ENCODE measurements around the gene OBSCN.

OBSCN gene

GRCh38 chr1:228358039-228358763 lies 150.4 kb downstream of the OBSCN start:
- Histone ChIP-seq H3K9me3 (ENCODE audit: control insufficient read depth, insufficient read depth, low read length) (no peaks in the 10 kb centered on the region), H3K36me3 (ENCODE audit: control insufficient read depth, insufficient read depth, low read length) (no peaks in the 10 kb centered on the region), H3K4me1 (ENCODE audit: control insufficient read depth, insufficient read depth, low read length) (no peaks in the 10 kb centered on the region), H3K9ac (ENCODE audit: low read depth, low read length) (no peak overlapping the region), H3K27me3 (ENCODE audit: control insufficient read depth, insufficient read depth, low read length) (no peaks in the 10 kb centered on the region), H3K4me3 (ENCODE audit: low read depth, low read length) (no peak overlapping the region)

GRCh38 chr1:228358764-228359612 lies 151.1 kb downstream of the OBSCN start:
- H3K4me3 ChIP-seq (ENCODE audit: low read depth, low read length): no peak overlapping the region
- no peaks in the 10 kb centered on the region for H3K4me1 ChIP-seq (ENCODE audit: control insufficient read depth, insufficient read depth, low read length)
- no peaks in the 10 kb centered on the region for H3K9me3 ChIP-seq (ENCODE audit: control insufficient read depth, insufficient read depth, low read length)

DNA sequence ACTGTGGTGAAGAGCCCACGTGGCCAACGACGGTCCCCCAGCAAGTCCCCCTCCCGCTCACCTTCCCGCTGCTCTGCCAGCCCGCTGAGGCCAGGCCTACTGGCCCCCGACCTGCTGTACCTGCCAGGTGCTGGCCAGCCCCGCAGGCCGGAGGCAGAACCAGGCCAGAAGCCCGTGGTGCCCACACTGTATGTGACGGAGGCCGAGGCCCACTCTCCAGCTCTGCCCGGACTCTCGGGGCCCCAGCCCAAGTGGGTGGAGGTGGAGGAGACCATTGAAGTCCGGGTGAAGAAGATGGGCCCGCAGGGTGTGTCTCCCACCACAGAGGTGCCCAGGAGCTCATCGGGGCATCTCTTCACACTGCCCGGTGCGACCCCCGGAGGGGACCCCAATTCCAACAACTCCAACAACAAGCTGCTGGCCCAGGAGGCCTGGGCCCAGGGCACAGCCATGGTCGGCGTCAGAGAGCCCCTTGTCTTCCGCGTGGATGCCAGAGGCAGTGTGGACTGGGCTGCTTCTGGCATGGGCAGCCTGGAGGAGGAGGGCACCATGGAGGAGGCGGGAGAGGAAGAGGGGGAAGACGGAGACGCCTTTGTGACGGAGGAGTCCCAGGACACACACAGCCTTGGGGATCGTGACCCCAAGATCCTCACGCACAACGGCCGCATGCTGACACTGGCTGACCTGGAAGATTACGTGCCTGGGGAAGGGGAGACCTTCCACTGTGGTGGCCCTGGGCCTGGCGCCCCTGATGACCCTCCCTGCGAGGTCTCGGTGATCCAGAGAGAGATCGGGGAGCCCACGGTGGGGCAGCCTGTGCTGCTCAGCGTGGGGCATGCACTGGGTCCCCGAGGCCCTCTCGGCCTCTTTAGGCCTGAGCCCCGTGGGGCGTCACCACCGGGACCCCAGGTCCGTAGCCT lies 152.0 kb downstream of the OBSCN start:
- Histone ChIP-seq H3K27me3 (ENCODE audit: control insufficient read depth, insufficient read depth, low read length) (no peaks in the 10 kb centered on the region), H3K9ac (ENCODE audit: low read depth, low read length) (no peak overlapping the region), H3K4me1 (ENCODE audit: control insufficient read depth, insufficient read depth, low read length) (no peaks in the 10 kb centered on the region), H3K36me3 (ENCODE audit: control insufficient read depth, insufficient read depth, low read length) (no peaks in the 10 kb centered on the region), H3K9me3 (ENCODE audit: control insufficient read depth, insufficient read depth, low read length) (no peaks in the 10 kb centered on the region), H3K4me3 (ENCODE audit: low read depth, low read length) (no peak overlapping the region)

More at GRCh38 chr1:228358764-228359612, 151.1 kb downstream of the OBSCN start:
- Histone ChIP-seq H3K9ac (ENCODE audit: low read depth, low read length) (no peak overlapping the region), H3K27me3 (ENCODE audit: control insufficient read depth, insufficient read depth, low read length) (no peaks in the 10 kb centered on the region), H3K36me3 (ENCODE audit: control insufficient read depth, insufficient read depth, low read length) (no peaks in the 10 kb centered on the region)

DNA sequence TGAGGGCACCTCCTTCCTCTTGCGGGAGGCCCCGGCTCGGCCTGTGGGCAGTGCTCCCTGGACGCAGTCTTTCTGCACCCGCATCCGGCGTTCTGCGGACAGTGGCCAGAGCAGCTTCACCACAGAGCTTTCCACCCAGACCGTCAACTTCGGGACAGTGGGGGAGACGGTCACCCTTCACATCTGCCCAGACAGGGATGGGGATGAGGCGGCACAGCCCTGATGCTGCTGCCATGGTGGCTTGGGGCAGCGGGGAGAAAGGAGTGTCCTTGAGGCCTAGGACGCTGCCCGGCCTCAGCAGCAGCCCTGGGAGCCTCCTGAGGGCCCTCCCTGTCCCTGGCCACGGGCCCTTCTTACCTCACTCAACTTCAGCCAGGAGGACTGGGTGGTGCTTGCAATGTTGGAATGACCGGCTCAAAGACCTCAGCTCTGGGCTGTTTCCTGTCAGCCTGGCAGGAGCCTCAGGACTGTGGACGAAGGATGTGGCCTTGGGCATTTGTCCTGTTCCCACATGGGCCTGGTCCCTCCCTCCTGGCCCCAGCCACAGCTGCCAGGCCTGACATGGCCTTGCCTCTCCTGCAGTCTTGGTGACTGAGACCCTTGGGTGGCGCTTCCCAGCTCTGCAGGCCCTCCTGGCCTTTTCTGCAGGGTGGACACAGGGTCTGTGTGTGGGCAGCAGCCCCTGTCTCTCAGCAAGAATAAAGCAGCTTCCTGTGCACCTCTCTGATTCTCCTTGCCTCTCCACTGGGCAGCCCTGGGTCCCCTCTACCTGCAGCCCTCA lies 152.9 kb downstream of the OBSCN start:
- Histone ChIP-seq H3K4me3 (ENCODE audit: low read depth, low read length) (no peak overlapping the region), H3K4me1 (ENCODE audit: control insufficient read depth, insufficient read depth, low read length) (no peaks in the 10 kb centered on the region), H3K36me3 (ENCODE audit: control insufficient read depth, insufficient read depth, low read length) (no peaks in the 10 kb centered on the region), H3K9me3 (ENCODE audit: control insufficient read depth, insufficient read depth, low read length) (no peaks in the 10 kb centered on the region), H3K9ac (ENCODE audit: low read depth, low read length) (no peak overlapping the region), H3K27me3 (ENCODE audit: control insufficient read depth, insufficient read depth, low read length) (no peaks in the 10 kb centered on the region)

- no peak overlapping the region for H3K4me3 ChIP-seq (ENCODE audit: low read depth, low read length)
- no peaks in the 10 kb centered on the region for H3K9me3 ChIP-seq (ENCODE audit: control insufficient read depth, insufficient read depth, low read length)
- no peak overlapping the region for H3K9ac ChIP-seq (ENCODE audit: low read depth, low read length)
- no peaks in the 10 kb centered on the region for H3K36me3 ChIP-seq (ENCODE audit: control insufficient read depth, insufficient read depth, low read length)
- H3K27me3 ChIP-seq (ENCODE audit: control insufficient read depth, insufficient read depth, low read length): no peaks in the 10 kb centered on the region
- no peaks in the 10 kb centered on the region for H3K4me1 ChIP-seq (ENCODE audit: control insufficient read depth, insufficient read depth, low read length)
Observed at GRCh38 chr1:228361314-228362140, 153.7 kb downstream of the OBSCN start.

GRCh38 chr1:228362141-228362883 lies 154.5 kb downstream of the OBSCN start:
- Histone ChIP-seq H3K4me1 (ENCODE audit: control insufficient read depth, insufficient read depth, low read length) (no peaks in the 10 kb centered on the region), H3K9ac (ENCODE audit: low read depth, low read length) (no peak overlapping the region), H3K36me3 (ENCODE audit: control insufficient read depth, insufficient read depth, low read length) (no peaks in the 10 kb centered on the region), H3K9me3 (ENCODE audit: control insufficient read depth, insufficient read depth, low read length) (no peaks in the 10 kb centered on the region), H3K27me3 (ENCODE audit: control insufficient read depth, insufficient read depth, low read length) (no peaks in the 10 kb centered on the region), H3K4me3 (ENCODE audit: low read depth, low read length) (no peak overlapping the region)

DNA sequence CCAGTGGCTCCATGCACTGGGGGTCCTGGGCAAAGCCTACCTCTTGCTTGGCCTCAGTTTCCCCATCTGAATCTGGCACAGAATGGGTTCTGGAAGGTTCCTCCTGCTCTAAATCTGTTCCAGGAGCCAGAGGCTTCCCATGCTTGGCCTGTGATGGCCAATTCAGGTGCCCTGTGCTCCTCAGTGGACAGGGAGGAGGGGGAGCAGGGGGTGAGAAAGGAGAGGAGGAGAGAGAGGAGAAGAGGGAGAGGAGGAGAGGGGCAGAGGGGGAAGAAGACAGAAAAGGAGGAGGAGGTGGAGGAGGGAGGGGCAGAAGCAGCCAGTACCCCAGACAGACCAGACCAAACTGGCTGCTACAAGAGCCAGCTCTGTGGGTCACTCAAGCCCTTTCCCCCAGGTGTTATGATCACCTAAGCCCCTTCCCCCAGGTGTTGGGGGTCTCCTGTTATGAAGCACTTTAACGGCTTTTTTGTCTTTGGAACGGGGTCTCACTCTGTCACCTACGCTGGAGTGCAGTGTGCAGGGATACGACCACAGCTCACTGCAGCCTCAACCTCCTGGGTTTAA lies 155.1 kb downstream of the OBSCN start:
- Histone ChIP-seq H3K9me3 (ENCODE audit: control insufficient read depth, insufficient read depth, low read length) (no peaks in the 10 kb centered on the region), H3K4me1 (ENCODE audit: control insufficient read depth, insufficient read depth, low read length) (no peaks in the 10 kb centered on the region), H3K4me3 (ENCODE audit: low read depth, low read length) (no peak overlapping the region), H3K36me3 (ENCODE audit: control insufficient read depth, insufficient read depth, low read length) (no peaks in the 10 kb centered on the region), H3K9ac (ENCODE audit: low read depth, low read length) (no peak overlapping the region), H3K27me3 (ENCODE audit: control insufficient read depth, insufficient read depth, low read length) (no peaks in the 10 kb centered on the region)

GRCh38 chr1:228363686-228364067 lies 155.8 kb downstream of the OBSCN start:
- Histone ChIP-seq H3K4me1 (ENCODE audit: control insufficient read depth, insufficient read depth, low read length) (no peaks in the 10 kb centered on the region), H3K9me3 (ENCODE audit: control insufficient read depth, insufficient read depth, low read length) (no peaks in the 10 kb centered on the region), H3K9ac (ENCODE audit: low read depth, low read length) (no peak overlapping the region), H3K4me3 (ENCODE audit: low read depth, low read length) (no peak overlapping the region), H3K27me3 (ENCODE audit: control insufficient read depth, insufficient read depth, low read length) (no peaks in the 10 kb centered on the region), H3K36me3 (ENCODE audit: control insufficient read depth, insufficient read depth, low read length) (no peaks in the 10 kb centered on the region)

- H3K9me3 ChIP-seq (ENCODE audit: control insufficient read depth, insufficient read depth, low read length): no peaks in the 10 kb centered on the region
- H3K4me3 ChIP-seq (ENCODE audit: low read depth, low read length): no peak overlapping the region
- H3K36me3 ChIP-seq (ENCODE audit: control insufficient read depth, insufficient read depth, low read length): no peaks in the 10 kb centered on the region
- H3K9ac ChIP-seq (ENCODE audit: low read depth, low read length): no peak overlapping the region
- H3K27me3 ChIP-seq (ENCODE audit: control insufficient read depth, insufficient read depth, low read length): no peaks in the 10 kb centered on the region
- H3K4me1 ChIP-seq (ENCODE audit: control insufficient read depth, insufficient read depth, low read length): no peaks in the 10 kb centered on the region
Observed at GRCh38 chr1:228364068-228364705, 156.3 kb downstream of the OBSCN start.
